Spleen (tissue), 11 donors: ENCODE measurements around the gene C5orf24. TPM values are rescaled to one million over a fixed set of nuclear protein-coding genes. Genes with fewer than 3 reads are reported as not detected.

Source experiments
- DNase-seq: peaks from one replicate; pipeline ENCODE4 v3.0.0-alpha.2; 2020
- H3K27ac ChIP-seq, 8 donors: fragments of 200-600 bp; sonication (generic) in 7 of 8; 1 replicate in 4 of 8; 2 replicates in 4 of 8; pipeline versions ENCODE4 v1.5.0 to v1.8.0; 2016 to 2021; ENCODE audit warnings: inconsistent platforms in 4 of 8, mild to moderate bottlenecking in 4 of 8, moderate library complexity in 1 of 8
- H3K27me3 ChIP-seq, 7 donors: fragments of 200-600 bp; sonication (generic) in 6 of 7; replicated peaks in 1 of 7; 1 replicate in 4 of 7; 2 replicates in 3 of 7; pipeline versions ENCODE4 v1.5.0 to v1.8.0; 2016 to 2021; ENCODE audit warnings: inconsistent platforms in 3 of 7, mild to moderate bottlenecking in 1 of 7
- H3K36me3 ChIP-seq, 6 donors: fragments of 200-600 bp; sonication (generic) in 5 of 6; 1 replicate in 4 of 6; 2 replicates in 2 of 6; pipeline versions ENCODE4 v1.5.0 to v1.8.0; 2016 to 2021; ENCODE audit warnings: inconsistent platforms in 2 of 6
- H3K4me1 ChIP-seq, 6 donors: fragments of 200-600 bp; sonication (generic) in 5 of 6; 1 replicate in 3 of 6; 2 replicates in 3 of 6; pipeline versions ENCODE4 v1.5.0 to v1.8.0; 2016 to 2021; ENCODE audit warnings: inconsistent platforms in 3 of 6
- H3K4me3 ChIP-seq, 8 donors: fragments of 200-600 bp; sonication (generic) in 7 of 8; 1 replicate in 4 of 8; 2 replicates in 4 of 8; pipeline versions ENCODE4 v1.5.0 to v1.8.0; 2016 to 2021; ENCODE audit warnings: inconsistent platforms in 4 of 8, mild to moderate bottlenecking in 4 of 8, moderate library complexity in 2 of 8
- H3K9me3 ChIP-seq, 8 donors: fragments of 200-600 bp; sonication (generic) in 7 of 8; 1 replicate in 4 of 8; 2 replicates in 4 of 8; pipeline versions ENCODE4 v1.5.0 to v1.8.0; 2016 to 2021; ENCODE audit warnings: inconsistent platforms in 4 of 8
- CTCF ChIP-seq, 11 experiments: fragments of 200-600 bp in 7 of 11; fragments of 450-650 bp in 4 of 11; sonication (generic) in 4 of 11; IDR thresholded peaks in 8 of 11; conservative IDR thresholded peaks in 3 of 11; 1 replicate in 7 of 11; 2 replicates in 4 of 11; pipeline versions ENCODE4 v1.4.0 to v1.8.0; 2016 to 2021; ENCODE audit warnings: antibody characterized with exemption in 11 of 11, inconsistent platforms in 4 of 11, mild to moderate bottlenecking in 1 of 11
- POLR2A ChIP-seq, 3 donors: fragments of 450-650 bp; IDR thresholded peaks; one replicate each; pipeline ENCODE4 v1.5.1; 2017; ENCODE audit warnings: antibody characterized with exemption in 3 of 3, mild to moderate bottlenecking in 1 of 3
- POLR2AphosphoS5 ChIP-seq, 3 donors: sonication (generic); formaldehyde crosslinking; IDR thresholded peaks; one replicate each; pipeline ENCODE4 v1.5.1; 2017; ENCODE audit warnings: antibody characterized with exemption in 3 of 3
- WGBS, 5 donors: extraction: QIAGEN DNeasy Blood & Tissue Kit in 3 of 5; methylation state at CpG; one replicate each; pipeline versions ENCODE4 v1.1.5 to v1.1.7; 2013 to 2018; 5-methylcytosine and 5-hydroxymethylcytosine counted together
- intact Hi-C: fragments of 100-400 bp; cut with DNase I; formaldehyde crosslinking; loops from one replicate; pipeline ENCODE4 v1.15.0; 2023; ENCODE audit warnings: low total_unique reads
- polyA plus RNA-seq, 3 donors: library from polyadenylated mRNA; stranded (reverse); fragments of 200-250 nt; gene quantifications; one replicate each; pipeline ENCODE4 v1.2.1, GENCODE V29; 2013
- total RNA-seq, 7 donors: library from RNA; depleted of rRNA in 3 of 7; stranded (reverse); fragments of >200 nt in 3 of 7; fragmentation: NEBNext Ultra II Directional in 4 of 7; extraction: Animal tissue kit (Norgen Biotek cat#: 25700) in 4 of 7; gene quantifications; one replicate each; pipeline versions ENCODE4 v1.1.0 to v1.2.1, GENCODE V29; 2016 to 2021
- donor health status: healthy with polysubstance abuse.
- donor health status: DM: no; HTN: no; CAD: no; lungs with moderate emphysema.
- donor health status: DM: no; HTN: no; CAD: no.
- donor health status: Bipolar disorder and iron deficiency.
- donor health status: healthy.
- donor health status: DM: no; HTN: no; CAD: no.
- donor health status: DM: yes; HTN: yes; CAD: no.

Gene C5orf24
- total and polyA plus RNA-seq, 10 donors = 12.3 to 48.1 (median 33.0) TPM

- Histone ChIP-seq H3K9me3 (no peaks in the 10 kb centered on the region), H3K4me1 (peaks cover 0 to 17% (median 0%) of the 10 kb centered on the region in 6 donors), H3K36me3 (peaks cover 2 to 98% (median 65%) of the 10 kb centered on the region in 6 donors), H3K27me3 (no peaks in the 10 kb centered on the region), H3K4me3 (no peak overlapping the region), H3K27ac (no peak overlapping the region)
- 85 to 95% (median 91%) methylated on average over 7 of the region's 7 CpGs for WGBS, 5 donors
- DNase-seq = no peak
- no peak for TF ChIP-seq CTCF (IDR thresholded peaks at IDR 0.05 in 8 of 11, conservative IDR thresholded peaks at IDR 0.05 in 3 of 11)
- TF ChIP-seq POLR2AphosphoS5 (IDR thresholded peaks at IDR 0.05) = no peak
- TF ChIP-seq POLR2A (IDR thresholded peaks at IDR 0.05) = no peak
- intact Hi-C loops = no loop called here
Measured at GRCh38 chr5:134821841-134822240, 23.9 kb upstream of the C5orf24 start.

- H3K9me3 ChIP-seq = no peaks in the 10 kb centered on the region
- peaks cover 0 to 17% (median 0%) of the 10 kb centered on the region in 6 donors for H3K4me1 ChIP-seq
- no peak for TF ChIP-seq CTCF (IDR thresholded peaks at IDR 0.05 in 8 of 11, conservative IDR thresholded peaks at IDR 0.05 in 3 of 11)
- no peak for TF ChIP-seq POLR2AphosphoS5 (IDR thresholded peaks at IDR 0.05)
- H3K4me3 ChIP-seq = no peak overlapping the region
- H3K27ac ChIP-seq = no peak overlapping the region
- DNase-seq = no peak
- H3K27me3 ChIP-seq = no peaks in the 10 kb centered on the region
- H3K36me3 ChIP-seq = peaks cover 0 to 98% (median 61%) of the 10 kb centered on the region in 6 donors
- WGBS, 5 donors = 91 to 100% (median 100%) methylated on average over 1 of the region's 1 CpG
- intact Hi-C loops = no loop called here
Measured at GRCh38 chr5:134824681-134825080, 21.1 kb upstream of the C5orf24 start.

GRCh38 chr5:134825212-134825611 lies 20.6 kb upstream of the C5orf24 start:
- 59 to 71% (median 69%) methylated on average over 7 of the region's 7 CpGs for WGBS, 5 donors
- H3K27ac ChIP-seq = no peak overlapping the region
- H3K27me3 ChIP-seq = no peaks in the 10 kb centered on the region
- peaks cover 0 to 95% (median 59%) of the 10 kb centered on the region in 6 donors for H3K36me3 ChIP-seq
- no peaks in the 10 kb centered on the region for H3K9me3 ChIP-seq
- intact Hi-C loops = no loop called here
- H3K4me3 ChIP-seq = no peak overlapping the region
- no peak for DNase-seq
- TF ChIP-seq POLR2A (IDR thresholded peaks at IDR 0.05) (no peak), CTCF (IDR thresholded peaks at IDR 0.05 in 8 of 11, conservative IDR thresholded peaks at IDR 0.05 in 3 of 11) (no peak), POLR2AphosphoS5 (IDR thresholded peaks at IDR 0.05) (no peak)
- H3K4me1 ChIP-seq = peaks cover 0 to 17% (median 0%) of the 10 kb centered on the region in 6 donors

- DNase-seq = no peak
- Histone ChIP-seq H3K36me3 (peaks cover 0 to 98% (median 24%) of the 10 kb centered on the region in 6 donors), H3K4me3 (no peak overlapping the region), H3K4me1 (no peaks in the 10 kb centered on the region), H3K9me3 (no peaks in the 10 kb centered on the region), H3K27ac (no peak overlapping the region), H3K27me3 (no peaks in the 10 kb centered on the region)
- intact Hi-C loops = no loop called here
- WGBS, 5 donors = 92 to 95% (median 94%) methylated on average over 3 of the region's 3 CpGs
- TF ChIP-seq POLR2A (IDR thresholded peaks at IDR 0.05) = no peak
- no peak for TF ChIP-seq POLR2AphosphoS5 (IDR thresholded peaks at IDR 0.05)
- TF ChIP-seq CTCF (IDR thresholded peaks at IDR 0.05 in 8 of 11, conservative IDR thresholded peaks at IDR 0.05 in 3 of 11) = no peak
Measured at GRCh38 chr5:134833340-134834032, 12.3 kb upstream of the C5orf24 start.
